OCI-LY7 (cell line): Measurements from ENCODE around the gene DMXL2. TPM values are rescaled to one million over a fixed set of nuclear protein-coding genes. Genes with fewer than 3 reads are reported as not detected.

Experiments used
- BruUV-seq: library from RNA; stranded (reverse); fragments of 400-500 nt; replicated peaks from 2 replicates; lab custom pipeline; 2021; lab: Mats Ljungman, UMichigan
- CTCF ChIA-PET: fragments of 300-600 bp; sonication (Branson Sonifier 250); formaldehyde crosslinking; loops from one replicate; lab custom pipeline; 2022; ENCODE audit warnings: antibody characterized with exemption; ENCODE audit not compliant: unreplicated experiment; lab: Charles Lee
- POLR2A ChIA-PET: fragments of 300-600 bp; sonication (Branson Sonifier 250); formaldehyde crosslinking; loops from one replicate; lab custom pipeline; 2022; ENCODE audit warnings: antibody characterized with exemption; lab: Charles Lee
- DNase-seq: peaks from one replicate; pipeline ENCODE4 v3.0.0-alpha.2; 2015; ENCODE audit warnings: low spot score
- H2AFZ ChIP-seq: fragments of 200-600 bp; sonication (generic), shearing (Covaris generic); 2 replicates; pipeline ENCODE4 v1.6.1; 2014; ENCODE audit warnings: mild to moderate bottlenecking, antibody characterized with exemption, low read length, moderate library complexity
- H3K27ac ChIP-seq: fragments of 200-600 bp; sonication (generic); 2 replicates; pipeline ENCODE4 v1.5.1; 2014; ENCODE audit warnings: mixed run types, low read depth, mild to moderate bottlenecking, moderate library complexity, low read length, inconsistent platforms; ENCODE audit not compliant: poor library complexity, severe bottlenecking
- H3K36me3 ChIP-seq: fragments of 200-600 bp; sonication (generic); 2 replicates; pipeline ENCODE4 v1.6.1; 2014; ENCODE audit warnings: mild to moderate bottlenecking, antibody characterized with exemption, low read length, moderate library complexity, mixed read lengths; ENCODE audit not compliant: insufficient read depth
- H3K4me1 ChIP-seq: fragments of 200-600 bp; sonication (generic); 2 replicates; pipeline ENCODE4 v1.5.1; 2014; ENCODE audit warnings: mild to moderate bottlenecking, low read length; ENCODE audit not compliant: insufficient read depth, poor library complexity, severe bottlenecking
- H3K4me2 ChIP-seq: fragments of 200-600 bp; sonication (generic); 2 replicates; pipeline ENCODE4 v1.6.1; 2014; ENCODE audit warnings: mild to moderate bottlenecking, low read length
- H3K4me3 ChIP-seq: fragments of 200-600 bp; sonication (generic); 2 replicates; pipeline ENCODE4 v1.5.1; 2014; ENCODE audit warnings: mild to moderate bottlenecking, low read depth, low read length; ENCODE audit not compliant: poor library complexity, severe bottlenecking
- H3K79me2 ChIP-seq: fragments of 200-600 bp; sonication (generic); 2 replicates; pipeline ENCODE4 v1.6.1; 2016; ENCODE audit warnings: low read depth, mild to moderate bottlenecking, low read length, moderate library complexity, mixed read lengths; ENCODE audit not compliant: insufficient read depth
- H3K9me2 ChIP-seq: fragments of 200-600 bp; sonication (generic); 2 replicates; pipeline ENCODE4 v1.6.1; 2016; ENCODE audit warnings: mild to moderate bottlenecking, low read length, mixed read lengths; ENCODE audit not compliant: insufficient read depth
- H3K9me3 ChIP-seq: fragments of 200-600 bp; sonication (generic); 2 replicates; pipeline ENCODE4 v1.6.1; 2014; ENCODE audit warnings: mild to moderate bottlenecking, mixed run types, low read length, mixed read lengths
- H4K20me1 ChIP-seq: fragments of 200-600 bp; sonication (generic); 2 replicates; pipeline ENCODE4 v1.6.1; 2014; ENCODE audit warnings: mild to moderate bottlenecking, antibody characterized with exemption, low read length, moderate library complexity, mixed read lengths; ENCODE audit not compliant: insufficient read depth
- CTCF ChIP-seq: fragments of 200-600 bp; sonication (generic); conservative IDR thresholded peaks from 2 replicates; pipeline ENCODE4 v1.5.1; 2014; ENCODE audit warnings: mild to moderate bottlenecking, antibody characterized with exemption, low read length, moderate library complexity, mixed read lengths
- EZH2phosphoT487 ChIP-seq: fragments of 200-600 bp; sonication (generic); IDR thresholded peaks from 2 replicates; pipeline ENCODE4 v1.6.1; 2018; ENCODE audit warnings: low read depth, borderline replicate concordance, mild to moderate bottlenecking, mixed run types, antibody characterized with exemption, low read length, moderate library complexity, mixed read lengths
- intact Hi-C: fragments of 100-400 bp; cut with micrococcal nuclease; formaldehyde crosslinking; loops from one replicate; pipeline ENCODE4 v1.10.0; 2022; ENCODE audit not compliant: unreplicated experiment
- total RNA-seq, 2 experiments: library from RNA; depleted of rRNA in 1 of 2; stranded (reverse); fragments of >200 nt in 1 of 2; shearing (Covaris generic) in 1 of 2; gene quantifications; 2 replicates each; pipeline ENCODE4 v1.2.3, GENCODE V29; 2014 to 2022

Gene DMXL2
- total RNA-seq, 2 experiments from 2014 or later: 0.32 to 0.47 TPM

GRCh38 chr15:51524376-51524775, 98.2 kb downstream of the DMXL2 start:
- DNase-seq: no peak
- CTCF ChIA-PET: no interaction called here
- TF ChIP-seq CTCF (no peak), EZH2phosphoT487 (no peak)
- Histone ChIP-seq H3K79me2 (no peaks in the 10 kb centered on the region), H3K9me2 (no peaks in the 10 kb centered on the region), H3K4me1 (no peaks in the 10 kb centered on the region), H3K27ac (no peak overlapping the region), H3K4me3 (no peak overlapping the region), H3K36me3 (no peaks in the 10 kb centered on the region), H3K9me3 (no peaks in the 10 kb centered on the region), H4K20me1 (no peaks in the 10 kb centered on the region), H2AFZ (no peak overlapping the region), H3K4me2 (no peak overlapping the region)
- POLR2A ChIA-PET: no interaction called here
- no TSS peak for BruUV-seq
- intact Hi-C loops: no loop called here

GRCh38 chr15:51516291-51516690, 106.3 kb downstream of the DMXL2 start:
- no peaks in the 10 kb centered on the region for H3K79me2 ChIP-seq
- H3K27ac ChIP-seq: no peak overlapping the region
- H3K4me2 ChIP-seq: no peak overlapping the region
- H2AFZ ChIP-seq: no peak overlapping the region
- H3K36me3 ChIP-seq: no peaks in the 10 kb centered on the region
- POLR2A ChIA-PET: no interaction called here
- intact Hi-C loops: no loop called here
- H3K4me3 ChIP-seq: no peak overlapping the region
- BruUV-seq: no TSS peak
- no peaks in the 10 kb centered on the region for H3K4me1 ChIP-seq
- H3K9me2 ChIP-seq: no peaks in the 10 kb centered on the region
- no peak for DNase-seq
- H4K20me1 ChIP-seq: no peaks in the 10 kb centered on the region
- no peaks in the 10 kb centered on the region for H3K9me3 ChIP-seq
- TF ChIP-seq EZH2phosphoT487 (no peak), CTCF (no peak)
- CTCF ChIA-PET: no interaction called here

- POLR2A ChIA-PET: no interaction called here
- H3K9me2 ChIP-seq: no peaks in the 10 kb centered on the region; the same call in 1 of the 2 replicates
- H2AFZ ChIP-seq: no peak overlapping the region
- H3K4me1 ChIP-seq: no peaks in the 10 kb centered on the region
- H4K20me1 ChIP-seq: no peaks in the 10 kb centered on the region
- no peaks in the 10 kb centered on the region for H3K9me3 ChIP-seq
- H3K4me3 ChIP-seq: no peak overlapping the region
- DNase-seq: no peak
- no TSS peak for BruUV-seq
- H3K4me2 ChIP-seq: no peak overlapping the region
- intact Hi-C loops: no loop called here
- H3K27ac ChIP-seq: no peak overlapping the region
- H3K79me2 ChIP-seq: no peaks in the 10 kb centered on the region
- CTCF ChIA-PET: no interaction called here
- H3K36me3 ChIP-seq: no peaks in the 10 kb centered on the region
- no peak for TF ChIP-seq EZH2phosphoT487
- no peak for TF ChIP-seq CTCF
Observed at GRCh38 chr15:51505251-51505650, 117.3 kb downstream of the DMXL2 start.
